GM12874 (cell line): Measurements from ENCODE around the gene CADM1.

ENCODE experiments used
- TF ChIP-seq, protein P1 (sequence below): IDR thresholded peaks from 2 replicates; pipeline ENCODE4 v1.5.1; 2011; ENCODE audit warnings: low read depth, mild to moderate bottlenecking, control low read depth, low read length, moderate library complexity; ENCODE audit not compliant: insufficient read depth

CADM1 gene

DNA sequence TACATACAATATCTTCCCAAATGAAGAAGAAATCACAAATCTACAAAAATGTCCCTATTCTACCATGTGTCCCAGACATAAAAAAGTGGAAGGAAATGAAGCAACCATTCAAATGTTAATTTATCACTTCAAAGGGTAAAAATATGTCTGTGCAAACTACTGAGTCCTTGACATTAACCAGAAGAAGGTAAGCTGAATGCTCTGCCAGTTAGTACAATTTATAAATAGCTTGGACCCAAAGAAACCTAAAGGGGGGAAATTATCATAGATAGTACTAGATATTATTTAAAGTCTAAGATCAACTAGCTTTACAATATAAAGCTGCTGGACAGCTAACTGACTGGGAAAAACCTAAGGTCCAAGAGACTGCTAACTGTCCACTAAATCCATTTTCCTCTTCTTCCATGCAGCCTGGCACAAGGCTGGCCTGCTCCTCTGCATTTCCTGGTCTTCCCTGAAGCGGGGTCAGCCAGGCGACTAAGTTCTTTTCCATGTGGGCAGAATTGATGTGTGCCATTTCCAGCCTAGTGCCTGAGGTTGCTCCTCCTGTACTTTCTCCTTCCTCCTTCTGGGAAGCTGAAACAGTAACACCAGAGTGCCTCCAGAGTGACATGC is 190.9 kb downstream of the CADM1 start:
- TF ChIP-seq, protein P1, sequence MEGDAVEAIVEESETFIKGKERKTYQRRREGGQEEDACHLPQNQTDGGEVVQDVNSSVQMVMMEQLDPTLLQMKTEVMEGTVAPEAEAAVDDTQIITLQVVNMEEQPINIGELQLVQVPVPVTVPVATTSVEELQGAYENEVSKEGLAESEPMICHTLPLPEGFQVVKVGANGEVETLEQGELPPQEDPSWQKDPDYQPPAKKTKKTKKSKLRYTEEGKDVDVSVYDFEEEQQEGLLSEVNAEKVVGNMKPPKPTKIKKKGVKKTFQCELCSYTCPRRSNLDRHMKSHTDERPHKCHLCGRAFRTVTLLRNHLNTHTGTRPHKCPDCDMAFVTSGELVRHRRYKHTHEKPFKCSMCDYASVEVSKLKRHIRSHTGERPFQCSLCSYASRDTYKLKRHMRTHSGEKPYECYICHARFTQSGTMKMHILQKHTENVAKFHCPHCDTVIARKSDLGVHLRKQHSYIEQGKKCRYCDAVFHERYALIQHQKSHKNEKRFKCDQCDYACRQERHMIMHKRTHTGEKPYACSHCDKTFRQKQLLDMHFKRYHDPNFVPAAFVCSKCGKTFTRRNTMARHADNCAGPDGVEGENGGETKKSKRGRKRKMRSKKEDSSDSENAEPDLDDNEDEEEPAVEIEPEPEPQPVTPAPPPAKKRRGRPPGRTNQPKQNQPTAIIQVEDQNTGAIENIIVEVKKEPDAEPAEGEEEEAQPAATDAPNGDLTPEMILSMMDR = no peak

DNA sequence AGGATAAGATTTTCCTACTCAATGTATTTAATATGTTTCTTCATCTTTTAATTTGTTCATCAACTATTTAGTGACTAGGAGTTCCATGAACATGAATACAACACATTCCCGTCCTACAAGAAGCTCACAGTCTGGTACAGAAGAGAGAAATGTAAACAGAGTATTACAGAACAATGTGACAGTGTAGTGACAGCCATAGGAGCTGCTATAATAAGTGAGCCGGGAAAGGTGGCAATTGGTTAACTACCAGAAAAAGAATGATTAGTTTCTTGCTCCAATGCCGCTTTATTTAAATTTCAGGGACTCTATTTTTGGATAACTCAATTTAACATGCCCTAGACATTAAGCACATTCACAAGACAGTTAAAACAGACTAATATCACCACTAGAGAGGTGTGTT is 192.3 kb downstream of the CADM1 start:
- TF ChIP-seq, protein P1 = no peak

DNA sequence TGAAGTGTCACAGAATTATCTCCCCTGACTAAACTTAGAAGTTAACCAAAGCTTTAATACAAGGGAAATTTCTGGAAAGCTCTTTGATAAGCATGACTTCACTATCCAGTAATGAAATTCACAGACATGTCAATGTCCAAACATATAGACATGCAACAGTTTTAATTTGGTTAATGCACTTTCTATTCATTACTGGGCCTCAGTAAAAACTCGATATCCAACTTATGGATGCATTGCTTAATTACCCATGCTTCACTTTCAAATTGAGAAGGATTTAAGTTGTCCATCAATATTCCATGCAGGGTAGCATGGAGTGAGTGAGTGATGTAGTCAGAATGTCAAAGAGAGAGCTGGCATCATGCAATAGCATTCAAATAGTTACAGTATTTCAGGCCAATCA is 197.5 kb downstream of the CADM1 start:
- TF ChIP-seq, protein P1 = no peak

DNA sequence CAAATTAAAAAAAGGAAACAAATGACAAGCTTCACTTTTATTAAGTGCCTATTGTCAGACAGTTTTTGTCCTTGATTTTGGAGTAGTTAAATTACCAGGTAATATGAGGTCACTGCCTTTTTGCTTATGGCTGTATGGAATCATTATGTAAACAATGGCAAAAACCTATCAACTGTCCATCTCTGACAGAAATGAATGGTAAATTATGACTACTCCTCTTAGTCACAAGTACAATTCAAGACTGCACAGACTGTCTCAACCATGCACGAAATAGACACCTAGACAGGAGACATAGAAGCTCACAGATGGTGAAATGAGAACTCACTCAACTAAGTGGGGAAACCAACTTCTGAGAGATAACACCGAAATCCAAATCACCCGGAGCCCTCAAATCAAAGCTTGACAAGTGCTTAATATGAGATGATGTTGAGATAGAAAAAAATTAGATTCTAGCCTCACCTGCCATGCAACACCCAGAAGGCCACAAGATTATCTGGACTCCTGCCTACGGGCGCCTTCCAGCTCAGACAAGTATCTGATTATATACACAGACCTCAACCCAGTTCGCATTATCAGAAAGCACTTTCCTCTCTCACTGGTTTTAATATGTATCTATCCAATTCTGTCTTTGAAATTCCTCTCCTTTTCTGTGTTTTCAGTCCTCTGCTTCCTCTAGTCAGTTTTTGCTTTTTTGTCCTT is 199.3 kb downstream of the CADM1 start:
- TF ChIP-seq, protein P1 = no peak

DNA sequence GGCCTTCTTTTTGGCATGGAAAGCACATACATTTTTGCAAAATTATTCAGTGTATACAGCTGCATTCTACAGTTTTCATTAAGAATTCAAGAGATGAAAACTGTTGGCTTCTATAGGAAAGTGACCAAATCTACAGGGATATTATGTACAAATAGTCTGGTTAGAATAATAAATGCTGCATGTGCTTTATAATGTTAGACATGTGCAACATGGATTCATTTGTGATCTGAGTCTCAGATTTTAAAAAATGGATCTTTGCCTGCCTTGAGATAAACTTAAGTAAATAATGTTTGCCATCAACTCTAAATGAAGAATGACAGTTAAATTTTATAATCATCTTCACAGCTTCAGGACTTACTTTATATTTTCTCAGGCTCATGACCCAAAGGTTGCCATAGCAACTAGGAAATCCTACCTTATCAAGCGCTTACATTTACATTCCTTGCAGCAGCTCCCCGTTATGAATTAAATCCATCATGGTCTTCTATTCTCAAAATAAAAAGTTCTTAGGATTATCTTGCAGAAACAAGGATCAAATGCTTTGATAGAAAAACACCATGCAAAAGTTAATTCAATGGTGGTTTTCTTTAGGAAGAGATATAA is 200.2 kb downstream of the CADM1 start:
- TF ChIP-seq, protein P1 = no peak

DNA sequence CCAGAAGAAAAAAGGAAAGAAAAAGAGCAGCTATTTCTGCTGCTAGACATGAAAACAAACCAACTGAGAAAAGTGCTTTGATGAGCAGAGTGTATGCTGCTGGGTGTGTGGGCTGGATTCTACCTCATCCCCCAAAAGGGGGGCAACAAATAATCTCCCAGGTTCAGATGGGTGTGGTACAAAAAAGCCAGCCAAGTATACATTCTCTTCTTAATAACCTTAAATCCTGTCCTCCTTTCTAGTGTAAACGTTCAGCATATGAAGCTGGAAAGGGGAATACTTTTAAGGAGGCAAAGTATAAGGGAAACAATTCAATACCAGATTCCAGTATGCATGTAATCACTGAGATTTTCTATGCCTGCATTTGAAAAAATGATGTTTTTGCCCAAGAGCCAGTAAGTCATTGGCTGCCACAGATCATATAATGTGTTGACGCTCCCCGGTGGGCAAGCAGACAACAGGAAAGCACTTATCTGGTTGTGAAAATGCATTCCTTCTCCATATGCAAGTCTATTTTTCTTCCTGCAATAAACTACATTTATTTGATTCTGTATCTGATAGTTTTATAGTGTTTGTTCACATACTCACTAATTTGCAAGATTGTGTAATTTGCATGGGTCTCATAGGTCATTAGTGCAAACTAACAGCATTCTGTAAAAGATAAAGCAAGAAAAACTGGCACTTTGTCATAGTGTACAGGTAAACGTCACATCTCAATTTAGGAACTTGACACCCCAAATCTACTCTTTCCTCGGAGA is 201.1 kb downstream of the CADM1 start:
- TF ChIP-seq, protein P1 = no peak

DNA sequence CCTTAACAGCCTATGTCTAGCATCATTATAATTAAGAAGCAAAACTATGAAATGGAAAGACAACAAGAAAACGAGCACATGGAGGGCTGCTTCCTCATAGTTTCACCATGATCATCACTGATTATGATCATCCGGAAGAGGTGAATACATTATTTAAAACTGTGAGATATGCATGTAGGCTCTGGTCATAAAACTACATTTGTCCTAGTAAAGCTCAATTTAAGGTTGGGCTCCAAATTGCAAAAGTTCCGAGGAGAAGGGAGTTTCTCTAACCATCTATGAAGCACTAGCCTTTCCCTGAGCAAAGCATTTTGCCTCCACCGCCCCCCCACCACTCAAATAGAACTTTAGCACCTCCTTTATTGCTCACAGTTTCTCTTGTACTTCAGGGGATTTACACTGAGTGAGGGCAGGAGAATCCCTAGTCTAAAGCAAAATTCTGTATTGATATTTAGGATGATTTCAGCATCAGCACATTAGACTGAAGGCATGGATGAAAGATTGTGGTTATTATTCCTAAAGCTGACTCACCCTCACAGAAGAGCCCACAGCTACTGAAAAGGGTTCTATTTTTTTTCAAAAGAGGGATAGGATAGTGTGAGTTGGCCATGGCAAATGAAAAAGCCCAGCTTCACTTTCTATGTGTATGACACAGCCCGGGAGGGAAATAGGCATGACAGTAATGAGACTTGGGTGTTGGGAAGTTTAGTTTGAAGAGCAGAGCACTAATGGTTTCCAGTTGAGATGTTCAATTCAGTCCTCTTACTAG is 203.4 kb downstream of the CADM1 start:
- TF ChIP-seq, protein P1 = no peak
